BLaER1 treated with 17β-estradiol and CSF1 and Interleukin-3, amounts not matched to agents 10 nM and 100 nM (cell line): Measurements from ENCODE around the gene ATP5PB.

Source experiments
- H3K27ac ChIP-seq, 11 experiments: shearing (Covaris generic); formaldehyde crosslinking; 2 replicates each; pipeline ENCODE4 v1.8.1; 2022
- H3K27me3 ChIP-seq, 11 experiments: shearing (Covaris generic); formaldehyde crosslinking; 2 replicates each; pipeline ENCODE4 v1.8.1; 2022
- H3K36me3 ChIP-seq, 11 experiments: shearing (Covaris generic); formaldehyde crosslinking; 2 replicates each; pipeline ENCODE4 v1.8.1; 2022
- H3K4me1 ChIP-seq, 10 experiments: shearing (Covaris generic); formaldehyde crosslinking; 2 replicates each; pipeline ENCODE4 v1.8.1; 2022
- H3K4me2 ChIP-seq, 11 experiments: shearing (Covaris generic); formaldehyde crosslinking; 2 replicates each; pipeline ENCODE4 v1.8.1; 2022
- H3K4me3 ChIP-seq, 10 experiments: shearing (Covaris generic); formaldehyde crosslinking; 2 replicates each; pipeline ENCODE4 v1.8.1; 2022
- H3K9ac ChIP-seq, 11 experiments: shearing (Covaris generic); formaldehyde crosslinking; 2 replicates each; pipeline ENCODE4 v1.8.1; 2022
- H3K9me3 ChIP-seq, 11 experiments: shearing (Covaris generic); formaldehyde crosslinking; replicated peaks in 1 of 11; 2 replicates each; pipeline ENCODE4 v1.8.1; 2022
- H4K20me1 ChIP-seq, 11 experiments: shearing (Covaris generic); formaldehyde crosslinking; 2 replicates each; pipeline ENCODE4 v1.8.1; 2022
- Cebpa-rat ChIP-seq, 11 experiments: shearing (Covaris generic); IDR thresholded peaks; 2 replicates each; pipeline ENCODE4 v1.8.1; 2022

ATP5PB gene

DNA sequence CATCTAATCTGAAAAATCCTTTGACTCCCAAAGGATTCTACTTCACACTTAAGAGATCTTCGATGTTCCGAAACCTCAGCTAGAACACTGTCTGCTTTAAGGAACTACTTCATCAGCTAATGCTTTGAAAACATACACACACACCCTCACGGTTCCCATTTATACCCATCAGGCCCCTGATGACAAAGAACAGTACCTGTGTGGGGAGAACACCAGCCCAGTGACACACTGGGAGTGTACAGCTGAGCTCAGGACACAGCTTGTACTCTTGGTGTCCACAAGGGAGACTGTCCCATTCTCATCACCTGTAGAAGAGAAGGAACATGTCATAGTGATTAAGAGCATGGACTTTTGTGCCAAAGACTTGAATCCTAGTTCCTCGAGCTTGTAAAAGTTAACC lies 6.8 kb upstream of the ATP5PB start:
- no peak for TF ChIP-seq Cebpa-rat (IDR thresholded peaks at IDR 0.05)
- H3K36me3 ChIP-seq = peaks cover 96 to 100% (median 100%) of the 10 kb centered on the region in 11 experiments

DNA sequence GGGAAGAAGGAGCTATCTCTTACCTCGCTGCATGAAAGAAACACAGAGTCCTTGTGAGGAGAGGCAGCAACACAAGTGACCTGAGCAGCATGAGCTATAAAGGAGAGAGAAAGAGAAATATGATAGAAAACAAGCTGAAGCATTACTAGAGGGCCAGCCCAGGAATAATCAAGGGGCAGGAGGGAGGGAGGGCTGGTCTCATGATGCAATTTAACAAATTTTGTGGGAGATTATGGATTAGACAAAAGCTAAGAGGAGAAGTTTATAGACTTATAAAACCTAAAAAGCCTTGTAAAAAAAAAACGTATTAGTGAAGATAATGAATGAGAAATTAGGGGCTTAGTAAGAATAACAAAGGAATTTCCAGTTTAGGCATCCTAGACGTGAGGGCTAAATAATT lies 5.2 kb upstream of the ATP5PB start:
- H3K36me3 ChIP-seq = peaks cover 82 to 87% (median 85%) of the 10 kb centered on the region in 11 experiments
- peaks cover 0 to 92% (median 31%) of the 10 kb centered on the region in 11 experiments; a peak in 12 of 22 replicates for H4K20me1 ChIP-seq
- H3K4me2 ChIP-seq = no peak overlapping the region
- no peak overlapping the region for H3K9ac ChIP-seq
- no peak overlapping the region for H3K27ac ChIP-seq
- TF ChIP-seq Cebpa-rat (IDR thresholded peaks at IDR 0.05) = no peak
- H3K27me3 ChIP-seq = no peaks in the 10 kb centered on the region
- H3K9me3 ChIP-seq = no peaks in the 10 kb centered on the region
- no peak overlapping the region for H3K4me3 ChIP-seq
- H3K4me1 ChIP-seq = peaks cover 15 to 36% (median 24%) of the 10 kb centered on the region in 10 experiments

More for the DNA sequence above, 6.8 kb upstream of the ATP5PB start:
- Histone ChIP-seq H3K27me3 (no peaks in the 10 kb centered on the region), H3K9ac (no peak overlapping the region), H3K4me2 (no peak overlapping the region), H3K9me3 (no peaks in the 10 kb centered on the region), H3K4me1 (peaks cover 5 to 26% (median 15%) of the 10 kb centered on the region in 10 experiments), H3K27ac (no peak overlapping the region), H3K4me3 (no peak overlapping the region), H4K20me1 (peaks cover 0 to 91% (median 31%) of the 10 kb centered on the region in 11 experiments; a peak in 12 of 22 replicates)

DNA sequence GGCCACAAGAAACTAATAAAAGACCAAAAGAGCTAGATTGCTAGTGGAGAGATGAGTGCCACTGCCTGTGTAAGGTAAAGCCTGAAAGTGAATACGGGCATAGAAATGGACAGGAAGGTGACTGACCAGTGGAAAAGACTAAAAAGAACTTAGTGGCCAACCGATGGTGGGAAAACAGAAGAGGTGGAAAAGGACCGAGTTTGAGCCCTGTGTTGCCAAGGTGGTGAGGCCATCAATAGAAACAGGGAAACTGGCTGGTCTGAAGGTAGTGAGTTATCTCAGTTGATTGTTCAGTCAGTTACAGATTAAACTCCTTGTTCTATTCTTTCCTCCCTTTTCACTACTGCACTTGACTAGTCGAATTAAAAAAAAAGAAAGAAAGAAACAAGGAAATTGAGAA lies 2.7 kb upstream of the ATP5PB start:
- peaks cover 0 to 67% (median 26%) of the 10 kb centered on the region in 11 experiments; a peak in 11 of 22 replicates for H4K20me1 ChIP-seq
- no peak overlapping the region for H3K27ac ChIP-seq
- no peaks in the 10 kb centered on the region for H3K9me3 ChIP-seq
- no peaks in the 10 kb centered on the region for H3K27me3 ChIP-seq
- 0 out of 22 replicates have a peak overlapping the region, but pooled peaks of 1 of the 11 experiments have one; percentile 1 for H3K9ac ChIP-seq
- H3K36me3 ChIP-seq = peaks cover 66 to 75% (median 69%) of the 10 kb centered on the region in 11 experiments
- peak overlapping the region; percentile 81 to 96 (median 88); a peak in 19 of 22 replicates for H3K4me2 ChIP-seq
- peaks cover 29 to 50% (median 40%) of the 10 kb centered on the region in 10 experiments for H3K4me1 ChIP-seq
- no peak for TF ChIP-seq Cebpa-rat (IDR thresholded peaks at IDR 0.05)
- H3K4me3 ChIP-seq = peak overlapping the region in 1 of 10 experiments; percentile 82; a peak in 2 of 20 replicates

DNA sequence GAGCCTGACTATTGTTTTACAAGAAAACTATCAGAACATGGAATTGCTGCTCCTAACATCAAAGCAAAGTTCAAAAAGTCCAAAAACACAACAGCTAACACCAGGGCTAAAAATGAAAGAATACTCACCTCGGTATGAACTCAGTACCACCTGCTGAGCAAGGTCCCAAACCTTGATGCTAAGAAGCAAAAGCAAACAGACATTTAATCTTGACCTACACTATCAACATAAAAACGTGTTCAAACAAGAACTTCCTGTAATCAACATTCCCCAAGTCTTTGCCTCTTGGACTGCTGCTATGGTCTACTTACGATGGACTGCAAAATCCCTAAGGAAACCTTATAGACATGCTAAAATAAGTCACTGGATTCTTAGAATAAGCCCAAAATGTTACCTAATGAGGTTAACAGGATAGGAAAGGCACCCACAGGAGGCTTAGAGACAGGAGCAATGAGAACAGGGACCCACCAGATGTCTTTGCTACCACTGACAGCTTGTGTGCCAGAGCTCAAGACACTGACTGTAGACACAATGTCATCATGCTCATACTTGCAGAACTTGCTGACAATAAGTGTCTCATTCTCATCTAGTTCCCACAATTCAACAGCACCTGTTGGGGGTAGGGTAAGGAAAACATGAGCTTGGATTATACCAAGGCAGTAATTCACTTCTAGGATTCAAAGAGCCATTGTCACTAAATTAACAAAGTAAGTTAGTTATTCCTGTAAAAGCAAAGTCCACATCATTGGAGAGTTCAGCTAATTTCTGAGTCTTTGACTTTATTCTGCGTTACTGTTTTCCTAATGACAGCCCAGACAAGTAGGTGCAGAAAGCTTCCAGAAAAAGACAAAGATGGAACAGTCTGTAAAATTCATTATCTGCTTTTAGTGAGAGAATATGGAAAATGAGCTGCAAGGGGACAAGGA lies 2.0 kb upstream of the ATP5PB start:
- Histone ChIP-seq H3K27ac (no peak overlapping the region), H3K36me3 (peaks cover 65 to 75% (median 69%) of the 10 kb centered on the region in 11 experiments), H3K9ac (peak overlapping the region in 9 of 11 experiments; percentile 19 to 96 (median 94); a peak in 9 of 22 replicates), H3K4me1 (peaks cover 29 to 57% (median 46%) of the 10 kb centered on the region in 10 experiments), H4K20me1 (peaks cover 0 to 65% (median 21%) of the 10 kb centered on the region in 11 experiments; a peak in 13 of 22 replicates), H3K4me3 (peak overlapping the region; percentile 74 to 95 (median 87); a peak in 19 of 20 replicates), H3K4me2 (peak overlapping the region; percentile 81 to 96 (median 88)), H3K9me3 (no peaks in the 10 kb centered on the region), H3K27me3 (no peaks in the 10 kb centered on the region)
- TF ChIP-seq Cebpa-rat (IDR thresholded peaks at IDR 0.05) = no peak

DNA sequence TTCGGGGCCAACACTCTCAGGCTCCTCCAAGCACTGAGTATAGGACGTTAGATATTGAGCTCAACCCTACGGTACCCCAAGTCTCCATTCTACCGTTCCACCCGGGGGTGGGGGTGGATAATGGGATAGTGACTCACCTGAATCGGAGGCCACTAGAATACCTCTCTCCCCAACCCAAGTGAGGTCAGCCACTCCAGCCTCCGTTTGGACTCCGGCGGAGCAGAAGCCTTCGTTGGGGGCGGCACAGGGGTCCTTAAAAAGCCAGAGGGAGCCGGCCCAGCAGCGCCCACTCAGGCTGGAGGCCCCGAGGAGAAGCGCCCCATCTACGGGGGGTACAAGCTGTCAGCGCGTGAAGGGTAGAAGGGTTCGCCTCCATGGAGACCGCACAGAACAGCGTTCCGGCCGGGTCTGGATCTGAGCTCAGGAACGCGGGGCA lies 764 bp upstream of the ATP5PB start:
- H3K4me1 ChIP-seq = peaks cover 29 to 70% (median 50%) of the 10 kb centered on the region in 10 experiments

DNA sequence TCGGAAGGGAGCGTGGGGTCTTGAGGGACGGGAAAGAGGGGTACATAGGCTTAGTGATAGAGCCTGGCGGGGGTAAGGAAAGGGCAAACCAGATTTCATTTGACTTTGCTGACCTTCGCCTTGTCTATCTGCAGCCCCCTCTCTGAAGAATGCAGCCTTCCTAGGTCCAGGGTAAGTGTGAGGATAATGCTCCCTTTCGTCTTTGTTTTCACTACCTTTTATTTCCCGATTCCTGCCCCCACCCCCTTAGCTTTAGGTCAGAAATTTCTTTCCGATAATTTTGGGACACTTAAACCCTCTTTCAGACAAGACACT lies 396 bp downstream of the ATP5PB start:
- peak overlapping the region; percentile 85 to 99 (median 93) for H3K4me2 ChIP-seq
- peak overlapping the region; percentile 85 to 95 (median 91) for H3K27ac ChIP-seq
- peak overlapping the region; percentile 91 to 97 (median 94) for H3K9ac ChIP-seq
- H3K9me3 ChIP-seq = no peaks in the 10 kb centered on the region
- H4K20me1 ChIP-seq = peaks cover 10 to 62% (median 25%) of the 10 kb centered on the region in 11 experiments; a peak in 17 of 22 replicates
- H3K36me3 ChIP-seq = peaks cover 63 to 75% (median 69%) of the 10 kb centered on the region in 11 experiments
- H3K4me1 ChIP-seq = peaks cover 29 to 81% (median 50%) of the 10 kb centered on the region in 10 experiments
- no peak for TF ChIP-seq Cebpa-rat (IDR thresholded peaks at IDR 0.05)
- H3K4me3 ChIP-seq = peak overlapping the region; percentile 74 to 95 (median 87)
- H3K27me3 ChIP-seq = no peaks in the 10 kb centered on the region

More for the DNA sequence above, 764 bp upstream of the ATP5PB start:
- H3K9me3 ChIP-seq = no peaks in the 10 kb centered on the region
- peak overlapping the region; percentile 81 to 96 (median 88) for H3K4me2 ChIP-seq
- no peak for TF ChIP-seq Cebpa-rat (IDR thresholded peaks at IDR 0.05)
- H3K27ac ChIP-seq = peak overlapping the region; percentile 73 to 95 (median 91)
- H3K36me3 ChIP-seq = peaks cover 63 to 75% (median 69%) of the 10 kb centered on the region in 11 experiments
- H3K4me3 ChIP-seq = peak overlapping the region; percentile 74 to 95 (median 87)
- no peaks in the 10 kb centered on the region for H3K27me3 ChIP-seq
- peak overlapping the region; percentile 91 to 97 (median 94) for H3K9ac ChIP-seq
- H4K20me1 ChIP-seq = peaks cover 0 to 62% (median 16%) of the 10 kb centered on the region in 11 experiments; a peak in 15 of 22 replicates

DNA sequence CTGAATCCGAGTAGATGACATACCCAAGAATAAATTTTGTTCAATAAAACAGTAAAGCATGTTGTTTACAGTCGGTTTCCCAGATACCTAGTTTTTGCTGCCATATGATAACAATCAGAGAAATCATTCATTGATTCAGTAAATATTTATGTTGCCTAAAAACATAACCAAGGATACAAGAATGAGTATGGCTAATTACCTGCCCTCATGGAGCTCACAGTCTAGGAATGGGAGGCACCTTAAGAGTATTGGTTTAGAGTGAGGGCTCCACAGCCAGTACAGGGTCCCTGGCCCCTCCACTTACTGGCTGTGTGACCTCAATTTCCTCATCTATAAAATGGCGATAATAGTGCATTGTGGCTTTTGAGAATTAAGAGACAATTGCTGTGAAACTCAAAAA lies 921 bp downstream of the ATP5PB start:
- peak overlapping the region; percentile 91 to 97 (median 94) for H3K9ac ChIP-seq
- peaks cover 63 to 75% (median 69%) of the 10 kb centered on the region in 11 experiments for H3K36me3 ChIP-seq
- peak overlapping the region; percentile 74 to 95 (median 87) for H3K4me3 ChIP-seq
- H3K4me1 ChIP-seq = peaks cover 29 to 86% (median 50%) of the 10 kb centered on the region in 10 experiments
- H3K27me3 ChIP-seq = no peaks in the 10 kb centered on the region
- H3K9me3 ChIP-seq = no peaks in the 10 kb centered on the region
- TF ChIP-seq Cebpa-rat (IDR thresholded peaks at IDR 0.05) = no peak
- H4K20me1 ChIP-seq = peaks cover 12 to 62% (median 30%) of the 10 kb centered on the region in 11 experiments; a peak in 17 of 22 replicates
- peak overlapping the region; percentile 85 to 99 (median 93) for H3K4me2 ChIP-seq
- peak overlapping the region; percentile 85 to 95 (median 91) for H3K27ac ChIP-seq

DNA sequence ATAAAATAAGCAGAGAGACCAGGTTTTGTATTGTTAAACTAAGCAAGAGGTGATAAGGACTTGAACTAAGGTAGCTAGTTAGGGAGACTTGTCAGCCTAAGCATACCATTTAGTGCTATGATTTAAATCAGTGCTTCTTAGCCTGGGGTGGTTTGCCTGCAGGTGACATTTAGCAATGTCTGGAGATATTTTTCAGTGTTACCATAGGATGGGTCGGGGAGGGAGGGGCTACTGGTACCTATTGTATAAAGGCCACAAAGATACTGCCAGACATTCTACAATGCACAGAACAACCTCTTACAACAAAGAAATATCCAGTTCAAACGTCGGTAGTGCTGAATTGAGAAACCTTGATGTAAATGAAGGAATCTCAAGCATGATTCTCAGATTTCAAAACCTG lies 3.3 kb downstream of the ATP5PB start:
- Histone ChIP-seq H3K27me3 (no peaks in the 10 kb centered on the region), H3K36me3 (peaks cover 65 to 75% (median 70%) of the 10 kb centered on the region in 11 experiments), H3K9ac (peak overlapping the region in 4 of 11 experiments; percentile 16 to 23 (median 19); a peak in 3 of 22 replicates), H3K4me2 (peak overlapping the region in 7 of 11 experiments; percentile 5 to 99 (median 95); a peak in 8 of 22 replicates), H3K27ac (no peak overlapping the region), H3K4me1 (peaks cover 23 to 69% (median 34%) of the 10 kb centered on the region in 10 experiments), H3K4me3 (no peak overlapping the region), H4K20me1 (peaks cover 12 to 57% (median 33%) of the 10 kb centered on the region in 11 experiments; a peak in 17 of 22 replicates), H3K9me3 (no peaks in the 10 kb centered on the region)
- no peak for TF ChIP-seq Cebpa-rat (IDR thresholded peaks at IDR 0.05)
